Hindlimb muscle (tissue), 1 donor: ENCODE data around the gene GCLC. TPM values are rescaled to one million over a fixed set of nuclear protein-coding genes. Genes with fewer than 3 reads are reported as not detected.
A peak's percentile ranks its signal among the peaks of the same experiment; 100 is the strongest.
"Not testable (repeated sequence)": the region's sequence is repeated elsewhere in the genome, so short reads cannot be mapped to it uniquely, and the experiment has no call there.

Source experiments
- DNase-seq: peaks from one replicate; pipeline ENCODE4 v3.0.0-alpha.2; 2013
- polyA plus RNA-seq: library from polyadenylated mRNA; unstranded; fragments of 120-200 nt; gene quantifications from one replicate; pipeline ENCODE4 v1.2.1, GENCODE V29; 2013; ENCODE audit not compliant: insufficient read length

The GCLC gene
- polyA plus RNA-seq, result 9.4 TPM

GRCh38 chr6:53544470-53545308 is at the start of gene GCLC:
TSS of gene GCLC (minus strand) at chr6:53545101. CDS start at chr6:53544645, 456 bp downstream.
- peak; percentile 95 for DNase-seq

GRCh38 chr6:53594596-53594995 is 49.7 kb upstream of the GCLC start:
- DNase-seq, result no peak

GRCh38 chr6:53593001-53593488 is 48.1 kb upstream of the GCLC start:
- DNase-seq, result no peak

- no peak for DNase-seq
Observed at GRCh38 chr6:53591873-53592272, 47.0 kb upstream of the GCLC start.

- no peak for DNase-seq
Observed at GRCh38 chr6:53588816-53589509, 44.1 kb upstream of the GCLC start.

- DNase-seq, result no peak
Observed at GRCh38 chr6:53587291-53587690, 42.4 kb upstream of the GCLC start.

- no peak for DNase-seq
Observed at GRCh38 chr6:53585208-53585900, 40.5 kb upstream of the GCLC start.

- DNase-seq, result no peak
Observed at GRCh38 chr6:53584726-53585125, 39.8 kb upstream of the GCLC start.

- DNase-seq, result no peak
Observed at GRCh38 chr6:53583451-53583850, 38.5 kb upstream of the GCLC start.

GRCh38 chr6:53582963-53583362 is 38.1 kb upstream of the GCLC start:
- DNase-seq, result no peak

- peak; percentile 15 for DNase-seq
Observed at GRCh38 chr6:53581856-53582255, 37.0 kb upstream of the GCLC start.

GRCh38 chr6:53581173-53581773 is 36.4 kb upstream of the GCLC start:
- DNase-seq, result peak; percentile 18

- no peak for DNase-seq
Observed at GRCh38 chr6:53579338-53579737, 34.4 kb upstream of the GCLC start.

- no peak for DNase-seq
Observed at GRCh38 chr6:53578371-53578770, 33.5 kb upstream of the GCLC start.

GRCh38 chr6:53573299-53573698 is 28.4 kb upstream of the GCLC start:
- DNase-seq, result no peak

GRCh38 chr6:53572379-53572778 is 27.5 kb upstream of the GCLC start:
- not testable (repeated sequence) for DNase-seq

GRCh38 chr6:53568776-53569616 is 24.1 kb upstream of the GCLC start:
- no peak for DNase-seq

- no peak for DNase-seq
Observed at GRCh38 chr6:53567701-53568100, 22.8 kb upstream of the GCLC start.

GRCh38 chr6:53566755-53567154 is 21.9 kb upstream of the GCLC start:
- DNase-seq, result no peak

GRCh38 chr6:53565886-53566285 is 21.0 kb upstream of the GCLC start:
- no peak for DNase-seq

- no peak for DNase-seq
Observed at GRCh38 chr6:53564401-53565065, 19.6 kb upstream of the GCLC start.
